Left forelimb (tissue), 1 donor: ENCODE data around the gene ANKS1B.
"Not testable (repeated sequence)": the region's sequence is repeated elsewhere in the genome, so short reads cannot be mapped to it uniquely, and the experiment has no call there.

ENCODE experiments used
- DNase-seq: peaks from one replicate; pipeline ENCODE4 v3.0.0-alpha.2; 2018; ENCODE audit warnings: low spot score

Gene ANKS1B

GRCh38 chr12:99577125-99577524 lies 407.6 kb downstream of the ANKS1B start:
- not testable (repeated sequence) for DNase-seq

- no peak for DNase-seq
Measured at GRCh38 chr12:99573980-99574379, 410.8 kb downstream of the ANKS1B start.

GRCh38 chr12:99567072-99567471 lies 417.7 kb downstream of the ANKS1B start:
- no peak for DNase-seq

- peak; percentile 58 for DNase-seq
Measured at GRCh38 chr12:99558109-99558508, 426.6 kb downstream of the ANKS1B start.

- DNase-seq = no peak
Measured at GRCh38 chr12:99553461-99553860, 431.3 kb downstream of the ANKS1B start.

- DNase-seq = no peak
Measured at GRCh38 chr12:99552022-99552421, 432.7 kb downstream of the ANKS1B start.

GRCh38 chr12:99549651-99550050 lies 435.1 kb downstream of the ANKS1B start:
- no peak for DNase-seq

- no peak for DNase-seq
Measured at GRCh38 chr12:99549196-99549595, 435.5 kb downstream of the ANKS1B start.

GRCh38 chr12:99544457-99544856 lies 440.3 kb downstream of the ANKS1B start:
- DNase-seq = no peak

GRCh38 chr12:99529966-99530365 lies 454.8 kb downstream of the ANKS1B start:
- no peak for DNase-seq

- DNase-seq = no peak
Measured at GRCh38 chr12:99528478-99528877, 456.3 kb downstream of the ANKS1B start.

- DNase-seq = no peak
Measured at GRCh38 chr12:99523853-99524252, 460.9 kb downstream of the ANKS1B start.

- no peak for DNase-seq
Measured at GRCh38 chr12:99522456-99522855, 462.3 kb downstream of the ANKS1B start.

GRCh38 chr12:99521664-99522063 lies 463.1 kb downstream of the ANKS1B start:
- DNase-seq = no peak

GRCh38 chr12:99513066-99513465 lies 471.7 kb downstream of the ANKS1B start:
- DNase-seq = no peak

- no peak for DNase-seq
Measured at GRCh38 chr12:99505805-99506204, 478.9 kb downstream of the ANKS1B start.

GRCh38 chr12:99498756-99499155 lies 486.0 kb downstream of the ANKS1B start:
- no peak for DNase-seq

GRCh38 chr12:99495799-99496198 lies 488.9 kb downstream of the ANKS1B start:
- DNase-seq = no peak

GRCh38 chr12:99493197-99493596 lies 491.5 kb downstream of the ANKS1B start:
- no peak for DNase-seq

- no peak for DNase-seq
Measured at GRCh38 chr12:99486277-99486676, 498.5 kb downstream of the ANKS1B start.

GRCh38 chr12:99479149-99479548 lies 505.6 kb downstream of the ANKS1B start:
- DNase-seq = no peak

GRCh38 chr12:99476956-99477355 lies 507.8 kb downstream of the ANKS1B start:
- DNase-seq = no peak

- peak; percentile 62 for DNase-seq
Measured at GRCh38 chr12:99455350-99456035, 529.2 kb downstream of the ANKS1B start.

- no peak for DNase-seq
Measured at GRCh38 chr12:99454539-99455172, 530.1 kb downstream of the ANKS1B start.
